ENCODE results near the gene MCM6.
"Not testable (repeated sequence)": the region's sequence is repeated elsewhere in the genome, so short reads cannot be mapped to it uniquely, and the experiment has no call there.

Gene MCM6

DNA sequence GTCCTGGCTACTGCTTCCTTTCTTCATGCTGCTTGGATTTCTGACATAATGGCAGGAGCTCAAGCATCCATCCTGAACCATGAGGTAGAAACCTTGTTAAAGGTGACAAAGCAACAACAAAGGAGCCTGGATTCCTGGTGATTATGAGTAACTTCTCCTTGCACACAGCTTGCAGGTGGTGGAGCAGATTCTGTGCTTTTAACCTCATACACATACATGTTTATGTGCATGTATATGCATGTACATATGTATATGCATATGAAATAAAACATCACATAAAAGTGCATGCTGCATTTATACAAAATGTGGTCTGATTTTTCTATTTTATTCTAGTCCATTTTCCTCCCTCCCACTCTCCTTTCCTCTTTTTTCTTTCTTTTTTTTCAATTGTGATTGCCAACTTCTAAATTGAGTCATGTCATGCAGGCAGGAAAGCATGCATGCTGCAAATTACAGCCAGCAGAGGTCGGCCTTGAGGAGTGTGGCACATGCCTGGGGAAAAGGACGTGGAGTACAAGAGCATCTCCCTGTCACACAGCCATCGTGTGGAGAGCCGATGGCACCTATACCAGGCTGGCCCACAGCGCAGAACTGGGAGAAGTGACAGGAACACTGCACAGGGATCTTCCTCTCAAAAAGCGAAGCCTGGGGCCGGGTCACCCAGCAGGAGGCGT is 57.2 kb downstream of the MCM6 start:
- peak; percentile 44 for DNase-seq

DNA sequence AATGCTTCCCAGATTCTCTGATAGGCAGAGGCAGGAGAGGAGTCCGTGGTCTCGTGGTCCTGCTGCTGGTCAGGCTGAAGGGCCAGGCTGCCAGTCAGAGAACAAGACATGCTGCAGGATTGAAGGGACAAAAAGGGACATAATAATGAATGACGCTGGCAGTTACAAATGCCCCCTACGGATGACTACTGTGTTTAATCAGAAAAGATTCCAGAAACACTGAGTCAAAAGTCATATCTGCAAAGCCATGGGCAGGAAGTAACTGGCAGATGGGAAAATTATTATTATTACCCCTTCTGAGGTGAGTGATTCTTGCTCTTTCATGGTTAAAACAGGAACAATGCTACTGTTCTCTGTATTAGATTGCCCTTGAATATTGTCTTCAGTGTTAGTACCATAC is 58.3 kb downstream of the MCM6 start:
- DNase-seq: peak; percentile 32

DNA sequence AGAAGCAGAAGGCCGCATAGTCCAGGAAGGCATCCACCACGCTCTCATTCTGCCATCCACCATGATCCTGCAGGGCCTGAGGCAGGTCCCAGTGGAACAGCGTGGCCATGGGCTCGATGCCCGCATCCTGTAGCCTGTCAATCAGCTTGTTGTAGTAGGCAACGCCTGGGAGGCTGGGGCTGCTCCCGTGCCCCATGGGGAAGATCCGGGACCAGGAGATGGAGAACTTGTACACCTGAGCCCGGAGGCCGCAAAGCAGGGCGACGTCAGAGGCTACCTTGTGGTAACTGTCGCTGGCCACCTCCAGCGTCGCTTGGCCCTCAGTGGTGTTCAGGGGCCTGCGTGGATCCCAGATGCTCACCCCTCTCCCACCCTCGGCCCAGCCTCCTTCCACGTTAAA is 58.8 kb downstream of the MCM6 start:
- DNase-seq: no peak

DNA sequence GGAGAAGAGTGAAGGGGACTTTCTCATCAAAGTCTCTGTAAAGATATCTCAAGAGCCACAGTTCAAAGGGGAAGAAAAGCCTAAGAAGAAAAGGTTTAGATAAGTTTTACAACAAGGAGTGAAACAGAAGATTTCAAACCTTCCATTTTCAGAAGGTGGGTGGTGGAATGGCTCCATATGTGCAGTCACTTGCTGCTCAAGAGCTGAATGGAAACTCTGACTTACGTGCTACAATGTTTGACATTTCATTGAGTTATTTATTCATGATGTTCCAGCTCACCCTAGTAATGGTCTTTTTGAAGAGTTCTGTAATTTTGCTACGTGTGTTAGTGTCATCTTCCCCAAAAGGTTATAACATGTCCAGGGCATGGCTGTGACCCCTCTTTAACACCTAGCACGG is 61.0 kb downstream of the MCM6 start:
- DNase-seq: no peak

DNA sequence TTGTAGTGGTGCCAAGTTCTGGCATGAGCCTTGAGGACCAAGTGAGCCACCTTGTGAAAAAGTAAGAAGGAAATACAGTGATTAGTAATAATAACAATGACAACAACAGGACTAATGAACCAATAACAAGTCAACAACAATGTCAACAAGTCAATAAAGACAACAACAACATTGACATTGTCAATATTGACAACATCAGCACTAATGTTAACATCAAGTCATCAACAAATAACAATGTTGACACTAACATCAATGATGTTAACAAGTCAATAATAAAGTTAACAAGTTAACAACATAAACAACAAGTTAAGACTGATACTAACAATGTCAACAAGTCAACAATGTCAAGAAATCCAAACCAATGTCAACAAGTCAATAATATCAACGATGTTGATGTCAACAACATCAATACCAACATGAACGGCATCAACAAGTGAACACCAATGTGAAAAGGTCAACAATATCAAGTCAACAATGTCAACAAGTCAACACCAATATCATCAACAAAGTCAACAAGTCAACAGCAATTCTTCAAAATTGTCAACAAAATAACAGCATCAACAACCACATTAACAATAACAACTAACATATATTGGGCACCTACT is 63.2 kb downstream of the MCM6 start:
- DNase-seq: no peak

DNA sequence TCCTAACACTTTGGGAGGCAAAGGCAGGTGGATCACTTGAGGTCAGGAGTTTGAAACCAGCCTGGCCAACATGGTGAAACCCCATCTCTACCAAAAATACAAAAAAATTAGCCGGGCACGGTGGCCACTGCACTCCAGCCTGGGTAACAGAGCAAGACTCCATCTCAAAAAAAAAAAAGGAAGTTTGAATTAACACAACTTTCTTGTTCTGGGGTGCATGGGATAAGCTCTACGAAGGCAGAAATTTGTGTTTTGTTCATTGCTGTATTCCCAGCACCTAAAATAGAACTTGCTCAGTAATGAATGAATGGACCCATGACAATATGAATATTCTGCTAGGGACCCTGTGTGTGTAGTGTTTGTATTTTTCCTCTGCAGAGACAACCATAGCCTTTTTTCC is 68.4 kb downstream of the MCM6 start:
- DNase-seq: not testable (repeated sequence)

DNA sequence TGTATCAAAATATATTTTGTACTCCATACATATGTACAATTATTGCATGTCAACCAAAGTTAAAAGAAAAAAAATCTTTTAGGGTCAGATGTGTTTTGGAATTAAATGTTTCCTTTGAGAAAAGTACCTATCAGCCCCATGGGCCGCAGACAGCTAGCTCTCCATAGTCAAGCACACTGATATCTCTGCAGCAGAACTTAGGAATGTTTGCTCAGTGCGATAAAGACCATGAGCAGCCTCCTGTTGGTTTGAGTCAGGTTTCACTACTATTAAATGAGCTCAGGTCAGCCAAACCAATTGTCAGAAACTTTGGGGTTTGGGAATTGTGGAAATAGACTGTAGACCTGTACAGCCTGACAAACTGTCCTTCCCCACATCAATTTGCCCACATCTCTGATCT is 73.0 kb downstream of the MCM6 start:
- DNase-seq: no peak

DNA sequence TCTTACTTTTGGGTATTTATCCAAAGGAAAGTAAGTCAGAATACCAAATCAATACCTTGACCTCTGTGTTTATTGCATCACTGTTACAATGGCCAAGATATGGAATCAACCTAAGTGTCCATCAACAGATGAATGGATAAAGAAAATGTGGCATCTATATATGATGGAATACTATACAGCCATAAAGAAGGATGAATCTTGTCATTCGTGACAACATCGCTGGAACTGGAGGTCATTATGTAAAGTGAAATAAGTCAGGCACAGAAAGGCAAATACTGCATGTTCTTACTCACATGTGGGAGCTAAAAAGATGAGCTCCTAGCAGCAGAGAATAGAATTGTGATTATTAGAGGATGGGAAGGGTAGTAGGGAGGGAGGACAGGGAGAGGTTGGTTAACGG is 73.9 kb downstream of the MCM6 start:
- no peak for DNase-seq

DNA sequence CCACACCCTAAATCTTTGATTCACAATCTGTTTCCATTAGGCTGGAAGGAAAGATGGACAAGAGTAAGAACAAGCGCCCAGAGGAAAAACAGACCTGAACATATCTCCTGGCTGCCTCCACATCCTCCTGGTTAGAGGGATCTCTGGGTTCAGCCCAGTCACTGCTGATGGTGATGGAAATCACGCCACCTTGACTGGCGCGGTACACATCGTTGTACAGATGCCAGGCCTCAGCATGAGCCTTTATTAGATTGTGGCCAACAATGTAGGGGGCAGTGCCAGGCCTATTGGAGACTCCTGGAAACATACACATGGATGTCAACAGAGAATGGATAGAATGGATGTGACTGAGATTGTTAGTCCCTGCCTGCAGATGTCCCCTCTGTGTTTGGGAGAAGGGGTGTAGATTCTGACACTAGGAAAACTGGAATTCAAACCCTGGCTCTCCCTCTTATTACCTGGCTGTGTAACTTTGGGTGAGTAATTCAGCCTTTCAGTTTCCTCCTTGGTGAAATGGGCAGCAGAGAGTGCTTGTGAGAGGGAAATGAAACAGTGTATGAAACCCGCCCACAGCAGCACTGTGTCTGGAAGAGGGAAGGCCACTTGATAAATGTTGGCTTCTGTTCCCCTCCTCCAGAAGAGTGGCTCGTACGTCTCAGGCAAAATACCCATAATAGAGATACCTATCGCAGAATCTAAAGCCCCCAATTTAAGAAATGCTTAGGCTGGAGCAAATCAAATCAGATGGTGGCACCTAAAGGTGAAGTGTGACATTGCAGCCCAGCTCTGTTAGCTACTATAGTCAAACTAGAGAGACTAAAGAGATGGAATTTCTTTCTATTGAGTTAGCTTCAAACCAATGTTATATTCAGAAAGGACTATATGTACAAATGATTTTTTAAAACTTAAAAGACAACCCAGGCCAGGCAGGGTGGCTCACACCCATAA is 75.5 kb downstream of the MCM6 start:
- no peak for DNase-seq

DNA sequence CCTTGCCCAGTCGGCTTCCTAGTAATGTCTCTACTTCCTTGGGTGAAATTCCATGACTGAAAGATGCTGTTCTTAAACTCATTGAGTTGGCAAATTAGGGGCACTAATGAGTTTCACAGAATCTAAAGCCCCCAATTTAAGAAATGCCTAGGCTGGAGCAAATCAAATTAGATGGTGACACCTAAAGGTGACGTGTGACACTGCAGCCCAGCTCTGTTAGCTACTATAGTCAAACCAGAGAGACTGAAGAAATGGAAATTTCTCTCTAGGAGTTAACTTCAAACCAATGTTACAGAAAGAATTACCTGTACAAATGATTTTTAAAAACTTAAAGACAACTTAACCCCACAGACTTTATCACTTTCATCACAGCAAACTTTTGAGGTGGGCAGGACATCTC is 76.5 kb downstream of the MCM6 start:
- no peak for DNase-seq

DNA sequence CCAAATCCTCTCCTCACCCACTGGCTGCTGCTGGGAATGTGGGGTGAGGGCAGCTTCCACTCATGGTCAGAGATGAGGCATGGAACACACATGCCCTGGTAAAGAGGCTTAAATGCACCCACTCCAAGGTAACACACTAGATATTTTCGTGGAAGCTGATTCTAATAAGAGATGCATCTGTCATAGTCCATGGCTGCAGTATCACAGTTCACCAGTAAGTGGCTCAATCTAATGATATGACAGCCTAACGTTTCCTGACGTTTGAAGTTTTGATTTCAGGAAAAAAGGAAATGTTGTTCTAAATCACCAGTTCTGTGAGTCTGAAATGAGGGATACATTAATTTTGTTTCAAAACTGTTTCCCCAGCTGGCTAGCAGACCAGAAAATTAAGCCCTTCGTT is 77.5 kb downstream of the MCM6 start:
- DNase-seq: no peak

DNA sequence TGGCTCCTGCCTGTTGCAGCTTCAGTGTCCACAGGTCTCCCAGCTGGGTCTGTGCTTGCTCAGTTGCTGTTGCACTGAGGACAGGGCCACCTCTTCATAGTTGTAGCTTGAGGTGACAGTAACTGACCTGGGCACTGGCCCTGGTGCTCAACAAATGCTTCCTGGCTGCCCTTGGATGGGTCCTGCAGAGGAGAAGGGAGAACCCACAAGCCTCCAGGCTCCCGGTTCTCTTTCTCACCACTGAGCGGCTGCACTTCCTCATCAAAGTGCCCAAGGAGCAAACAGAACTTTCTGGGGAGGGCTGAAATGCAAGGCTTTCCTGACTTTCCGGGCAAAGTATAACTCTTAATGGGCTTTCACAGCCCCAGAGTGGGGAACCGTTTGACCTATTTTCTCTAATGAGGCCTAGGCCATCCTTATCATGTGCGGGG is 78.0 kb downstream of the MCM6 start:
- no peak for DNase-seq

DNA sequence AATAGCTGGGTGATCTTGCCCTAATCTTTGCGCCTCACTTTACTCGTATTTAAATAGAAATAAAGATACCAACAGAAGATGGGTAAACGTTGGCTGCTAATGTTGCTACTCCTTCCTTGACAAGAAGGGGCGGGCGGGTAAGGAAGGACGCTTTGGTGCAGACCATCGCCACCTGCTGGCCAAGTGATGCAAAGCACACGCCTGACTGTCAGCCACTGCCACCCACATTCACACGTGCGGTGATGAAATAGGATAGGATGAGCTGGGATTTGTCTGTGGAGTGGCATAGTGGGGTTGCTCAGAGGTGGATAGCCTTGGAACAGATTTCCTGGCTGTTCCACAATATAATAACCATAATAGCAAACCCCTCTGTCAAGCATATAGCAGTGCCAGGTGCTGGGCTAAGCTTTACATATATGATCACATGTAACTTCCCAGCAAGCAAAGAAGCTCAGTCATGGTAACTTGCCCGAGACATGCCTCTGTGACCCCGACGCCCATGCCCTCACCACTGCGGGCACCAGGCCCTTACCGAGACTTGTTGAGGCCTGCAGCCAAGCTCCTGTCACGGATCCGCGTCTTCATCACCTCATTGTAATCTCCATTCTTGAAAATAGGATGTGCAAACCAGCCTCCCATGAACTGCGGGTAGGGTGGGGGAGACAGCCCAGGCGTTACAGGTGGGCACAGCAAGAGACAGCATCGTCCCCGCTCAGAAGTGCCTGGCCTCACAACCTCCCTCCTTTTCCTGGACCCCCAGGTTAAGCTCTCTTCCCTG is 78.6 kb downstream of the MCM6 start:
- DNase-seq: peak; percentile 80

DNA sequence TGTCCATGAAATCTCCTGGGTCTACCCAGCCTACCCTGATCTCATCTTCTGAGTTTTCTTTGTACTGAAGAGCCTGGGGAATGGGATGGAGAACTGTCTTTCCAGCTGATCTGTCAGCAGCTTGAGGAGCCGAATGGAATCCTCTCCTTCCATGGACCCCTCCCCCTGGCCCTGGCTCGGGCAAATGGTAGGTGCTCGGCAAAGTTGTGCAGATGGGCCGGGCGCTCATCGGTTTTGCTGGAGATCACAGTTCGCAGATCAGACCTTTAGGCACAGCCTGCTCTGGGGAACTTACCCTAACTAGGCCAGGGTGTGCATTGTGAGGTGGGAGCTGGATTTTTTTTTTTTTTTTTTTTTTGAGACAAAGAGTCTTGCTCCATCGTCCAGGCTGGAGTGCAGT is 79.6 kb downstream of the MCM6 start:
- no peak for DNase-seq

DNA sequence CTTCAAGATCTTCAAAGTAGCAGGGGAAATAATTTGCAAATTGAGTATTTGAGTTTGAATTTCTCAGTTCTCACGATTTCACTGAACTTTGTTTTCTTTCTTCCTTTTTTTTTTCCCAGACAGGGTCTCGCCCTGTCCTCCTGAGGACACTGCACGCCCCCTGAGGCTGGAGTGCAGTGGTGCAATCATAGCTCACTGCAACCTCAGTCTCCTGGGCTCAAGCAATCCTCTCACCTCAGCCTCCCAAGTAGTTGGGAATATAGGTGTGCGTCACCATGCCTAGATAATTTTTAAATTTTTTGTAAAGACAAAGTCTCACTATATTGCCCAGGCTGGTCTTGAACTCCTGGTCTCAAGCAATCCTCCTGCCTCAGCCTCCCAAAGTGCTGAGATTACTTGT is 80.6 kb downstream of the MCM6 start:
- not testable (repeated sequence) for DNase-seq

DNA sequence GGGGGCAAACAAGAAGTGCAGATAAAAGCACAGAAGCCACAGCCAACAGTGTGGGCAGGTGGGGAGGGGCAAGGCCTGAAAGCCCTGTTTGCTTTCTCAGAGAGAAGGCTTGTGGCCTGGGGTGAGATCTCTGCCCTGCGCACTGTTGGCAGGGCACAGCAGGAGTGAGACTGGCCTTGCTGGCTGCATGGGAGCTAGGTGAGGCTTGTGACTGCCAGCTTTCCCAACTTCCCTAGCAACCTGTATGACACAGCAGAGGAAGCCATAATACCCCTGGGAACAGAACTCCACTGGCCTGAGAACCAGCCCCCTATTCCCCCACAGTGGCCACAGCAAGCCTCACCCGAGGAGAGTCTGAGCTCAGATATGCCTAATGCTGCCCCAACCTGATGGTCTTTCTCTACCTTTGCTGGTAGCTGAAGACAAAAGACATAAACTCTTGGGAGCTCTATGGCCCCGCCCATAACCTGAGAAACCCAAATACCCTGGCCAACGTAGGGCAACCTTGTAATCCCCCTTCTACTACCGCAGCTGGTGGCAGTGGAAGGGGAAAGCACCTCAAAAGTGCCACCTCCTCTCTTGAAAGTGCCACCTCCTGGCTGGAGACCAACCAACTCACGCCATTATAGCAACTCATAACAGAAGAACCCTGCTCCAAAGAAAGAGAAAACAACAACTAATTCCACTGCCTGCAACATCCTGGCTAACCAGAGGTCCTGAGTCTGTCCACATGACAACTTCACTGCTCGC is 83.7 kb downstream of the MCM6 start:
- DNase-seq: no peak

DNA sequence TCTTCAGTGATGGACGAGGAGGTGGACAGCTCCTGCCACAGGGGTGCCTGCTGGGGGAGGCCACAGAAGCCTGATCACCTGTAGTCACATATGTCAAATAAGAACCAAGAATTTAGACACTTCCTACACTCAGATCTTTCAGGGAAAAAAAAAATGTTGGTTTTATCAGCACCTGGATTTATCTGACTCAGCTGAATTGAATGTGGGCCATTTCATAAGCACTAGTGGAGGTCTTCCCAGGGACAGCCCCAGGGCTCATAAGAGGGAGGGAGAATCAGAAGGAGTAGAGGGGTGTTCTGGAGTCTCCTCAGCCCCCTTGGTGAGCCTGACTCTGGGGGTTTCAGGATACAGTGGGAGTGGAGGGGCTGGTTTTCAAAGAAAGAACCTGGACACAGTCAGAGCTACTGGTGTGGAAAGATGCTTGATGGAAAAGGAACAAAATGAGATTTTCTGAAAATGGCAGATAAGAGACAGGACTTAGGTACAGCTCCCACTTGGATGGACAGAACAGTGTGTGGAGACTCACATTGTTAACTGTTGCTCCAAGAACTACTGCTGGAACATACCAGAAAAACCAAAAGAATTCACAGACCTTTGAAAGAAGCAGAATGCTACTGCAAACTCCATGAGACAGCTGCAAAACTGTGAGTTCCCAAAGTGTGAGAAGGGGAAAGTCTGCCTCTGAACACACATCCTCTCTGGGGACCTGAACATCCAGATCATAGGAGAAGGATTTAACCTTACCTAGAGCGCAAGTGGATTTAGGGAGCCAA is 84.6 kb downstream of the MCM6 start:
- peak; percentile 57 for DNase-seq

DNA sequence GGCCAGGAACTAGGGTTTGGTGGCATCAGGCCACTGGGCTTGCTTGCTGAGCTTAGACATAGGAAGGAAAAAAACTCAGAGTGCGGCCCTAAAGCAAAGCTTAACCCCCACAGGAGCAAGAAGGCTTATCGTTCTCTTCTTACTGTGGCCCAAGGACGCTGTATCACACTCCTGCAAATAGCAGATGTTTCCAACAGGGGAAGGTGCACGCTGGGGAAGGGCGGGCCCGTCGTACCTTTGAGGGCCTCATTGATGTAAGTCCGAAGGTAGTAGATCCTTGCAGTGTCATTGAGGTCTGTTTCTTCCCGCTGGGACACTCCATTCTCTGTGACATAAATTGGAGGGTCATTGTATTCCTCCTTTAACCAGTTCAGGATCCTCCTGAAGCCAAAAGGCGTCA is 85.8 kb downstream of the MCM6 start:
- DNase-seq: no peak

Measured in EL (cell line).